NCI-H510A (cell line): ENCODE data around the gene LGALS4.
A peak's percentile ranks its signal among the peaks of the same experiment; 100 is the strongest.
"Not testable (repeated sequence)": the region's sequence is repeated elsewhere in the genome, so short reads cannot be mapped to it uniquely, and the experiment has no call there.

Experiments
- DNase-seq: peaks from one replicate; lab custom pipeline; 2025; lab: John Stamatoyannopoulos, UW

The LGALS4 gene

GRCh38 chr19:38812841-38813320, at the start of gene LGALS4:
Gene LGALS4 (minus strand): TSS chr19:38812945. CDS start chr19:38812886, 59 bp downstream.
- DNase-seq, result no peak

DNA sequence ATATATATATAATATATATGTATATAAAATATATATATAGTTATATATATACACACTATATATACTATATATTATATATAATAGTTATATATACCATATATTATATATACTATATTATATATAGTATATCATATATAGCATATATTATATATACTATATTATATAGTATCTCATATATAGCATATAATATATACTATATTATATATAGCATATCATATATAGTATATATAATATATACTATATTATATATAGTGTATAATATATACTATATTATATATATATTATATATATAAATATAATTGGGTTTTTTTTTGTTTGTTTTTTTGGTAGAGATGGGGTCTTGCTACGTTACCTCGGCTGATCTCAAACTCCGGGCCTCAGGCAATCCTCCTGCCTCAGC, 48.6 kb upstream of the LGALS4 start:
- DNase-seq, result no peak

GRCh38 chr19:38859631-38860204, 47.0 kb upstream of the LGALS4 start:
- not testable (repeated sequence) for DNase-seq

DNA sequence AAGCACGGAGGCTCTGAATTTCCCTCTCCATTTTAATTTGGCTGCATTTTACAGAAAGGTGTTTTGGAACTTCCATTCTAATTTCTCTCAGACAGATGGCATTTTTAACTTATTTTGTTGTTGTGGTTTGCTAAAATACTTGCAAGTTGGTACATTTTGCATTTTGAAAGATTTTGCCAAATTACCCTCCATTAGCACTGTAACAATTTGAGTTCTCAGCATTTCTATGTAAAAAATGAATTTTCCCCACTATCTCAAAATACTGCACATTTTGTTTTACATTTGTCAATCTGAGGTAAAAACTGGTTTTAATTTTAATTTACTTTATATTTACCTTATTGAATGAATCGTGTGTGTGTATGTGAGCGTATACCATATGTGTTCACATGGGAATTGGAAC, 44.1 kb upstream of the LGALS4 start:
- no peak for DNase-seq

GRCh38 chr19:38855751-38856150, 43.0 kb upstream of the LGALS4 start:
- DNase-seq, result not testable (repeated sequence)

GRCh38 chr19:38854961-38855360, 42.2 kb upstream of the LGALS4 start:
- DNase-seq, result not testable (repeated sequence)

GRCh38 chr19:38853214-38853613, 40.5 kb upstream of the LGALS4 start:
- DNase-seq, result no peak

DNA sequence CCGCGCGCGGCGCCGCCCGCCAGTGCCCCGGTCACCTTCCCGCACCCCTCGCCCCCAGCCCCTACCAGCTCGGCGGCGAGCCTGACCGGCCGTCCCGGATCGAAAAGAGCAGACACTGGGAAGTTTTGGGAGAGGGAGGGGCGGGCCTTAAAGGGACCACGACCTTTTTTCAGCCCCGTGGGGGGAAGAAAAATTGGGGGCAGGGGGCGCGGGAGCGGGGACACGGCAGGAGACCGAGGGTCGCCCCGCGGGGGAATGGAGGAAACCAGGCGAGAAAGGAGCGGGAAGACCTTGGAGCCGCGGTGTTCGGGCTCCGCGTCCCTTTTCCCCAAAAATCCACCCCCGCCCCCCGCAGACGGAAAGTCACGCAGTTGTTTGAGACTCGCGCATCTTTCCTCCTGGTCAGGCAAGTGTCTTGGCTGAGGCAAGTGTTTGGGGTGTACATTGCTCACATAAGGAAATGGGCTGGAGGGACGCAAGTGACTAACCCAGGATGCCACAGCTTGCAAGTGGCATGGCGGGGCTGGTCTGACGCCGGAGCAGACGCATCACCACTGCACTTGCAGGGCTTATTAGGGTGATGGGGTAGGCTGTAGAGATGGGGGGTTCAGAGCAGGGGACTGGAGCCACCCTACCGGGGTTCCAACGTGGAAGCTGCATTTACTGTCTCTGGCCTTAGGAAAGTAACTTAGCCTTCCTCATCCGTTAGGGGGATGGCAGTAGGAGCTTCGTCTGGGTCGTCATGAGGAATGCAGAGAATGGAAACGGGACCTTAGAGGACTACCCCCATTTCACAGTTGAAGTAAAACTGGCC, 39.7 kb upstream of the LGALS4 start:
- no peak for DNase-seq

DNA sequence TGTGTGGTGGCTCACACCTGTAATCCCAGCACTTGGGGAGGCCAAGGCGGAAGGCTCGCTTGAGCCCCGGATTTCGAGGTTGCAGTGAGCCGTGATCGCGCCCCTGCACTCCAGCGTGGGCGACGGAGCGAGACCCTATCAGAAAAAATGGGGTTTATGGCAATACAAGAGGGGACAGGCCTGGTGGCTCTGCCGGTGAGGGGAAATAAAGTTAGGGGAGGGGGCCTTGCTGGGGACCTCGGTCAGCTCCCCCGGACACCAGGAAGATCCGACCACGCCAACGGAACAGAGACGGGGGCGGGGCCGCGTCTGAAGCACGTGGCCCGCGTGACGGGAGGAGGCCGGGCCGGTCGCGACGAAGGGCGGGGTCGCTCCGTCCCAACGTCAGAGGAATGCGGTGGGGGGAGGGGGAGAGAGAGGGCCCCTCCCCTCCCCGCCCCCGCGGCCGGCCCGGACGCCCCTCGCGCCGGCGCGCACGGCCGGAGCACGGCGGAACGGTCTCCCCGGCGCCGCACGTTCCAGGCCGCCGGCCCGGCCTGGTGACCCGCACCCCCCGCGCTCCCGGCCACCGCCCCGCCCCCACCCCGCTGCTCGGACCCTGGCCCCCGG, 39.0 kb upstream of the LGALS4 start:
- peak; percentile 80 for DNase-seq

DNA sequence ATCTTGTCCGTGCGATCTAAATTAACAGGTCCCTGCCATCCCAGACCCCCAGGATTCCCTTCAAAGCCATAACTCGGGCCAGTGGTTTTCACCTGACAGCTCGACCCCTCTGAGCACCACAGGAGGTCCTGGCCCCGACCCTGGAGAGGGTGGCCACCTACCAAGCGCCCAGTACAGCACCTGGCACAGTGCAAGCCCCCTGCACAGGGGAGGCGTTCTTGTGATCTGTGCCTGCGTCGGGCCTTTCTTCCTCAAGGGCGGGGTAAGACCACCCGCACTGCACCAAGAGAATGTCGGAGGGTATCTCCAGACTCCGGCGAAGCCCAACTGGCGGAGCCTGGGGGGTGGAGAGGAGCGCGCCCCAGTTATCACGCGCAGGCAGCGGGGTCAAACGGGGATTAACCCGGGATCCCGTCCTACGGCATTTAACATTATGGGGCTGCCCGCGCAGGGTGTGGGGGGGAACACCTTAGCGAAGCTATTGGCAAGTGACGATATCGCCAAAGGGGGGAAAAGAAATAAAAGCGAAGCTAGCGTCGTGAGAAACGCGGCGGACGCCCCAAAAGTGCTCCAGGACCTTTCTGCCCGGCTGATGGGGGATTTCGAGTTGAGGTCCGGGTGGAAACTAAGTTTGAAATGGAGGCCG, 38.4 kb upstream of the LGALS4 start:
- DNase-seq, result no peak

- no peak for DNase-seq
Measured at GRCh38 chr19:38850436-38850975, 37.8 kb upstream of the LGALS4 start.

GRCh38 chr19:38849860-38850435, 37.2 kb upstream of the LGALS4 start, which contains the start of gene HNRNPL:
Gene HNRNPL (minus strand): TSS chr19:38849986. CDS start chr19:38849966, 20 bp downstream.
- DNase-seq, result peak; percentile 100

- peak; percentile 87 for DNase-seq
Measured at GRCh38 chr19:38849147-38849859, 36.6 kb upstream of the LGALS4 start.

DNA sequence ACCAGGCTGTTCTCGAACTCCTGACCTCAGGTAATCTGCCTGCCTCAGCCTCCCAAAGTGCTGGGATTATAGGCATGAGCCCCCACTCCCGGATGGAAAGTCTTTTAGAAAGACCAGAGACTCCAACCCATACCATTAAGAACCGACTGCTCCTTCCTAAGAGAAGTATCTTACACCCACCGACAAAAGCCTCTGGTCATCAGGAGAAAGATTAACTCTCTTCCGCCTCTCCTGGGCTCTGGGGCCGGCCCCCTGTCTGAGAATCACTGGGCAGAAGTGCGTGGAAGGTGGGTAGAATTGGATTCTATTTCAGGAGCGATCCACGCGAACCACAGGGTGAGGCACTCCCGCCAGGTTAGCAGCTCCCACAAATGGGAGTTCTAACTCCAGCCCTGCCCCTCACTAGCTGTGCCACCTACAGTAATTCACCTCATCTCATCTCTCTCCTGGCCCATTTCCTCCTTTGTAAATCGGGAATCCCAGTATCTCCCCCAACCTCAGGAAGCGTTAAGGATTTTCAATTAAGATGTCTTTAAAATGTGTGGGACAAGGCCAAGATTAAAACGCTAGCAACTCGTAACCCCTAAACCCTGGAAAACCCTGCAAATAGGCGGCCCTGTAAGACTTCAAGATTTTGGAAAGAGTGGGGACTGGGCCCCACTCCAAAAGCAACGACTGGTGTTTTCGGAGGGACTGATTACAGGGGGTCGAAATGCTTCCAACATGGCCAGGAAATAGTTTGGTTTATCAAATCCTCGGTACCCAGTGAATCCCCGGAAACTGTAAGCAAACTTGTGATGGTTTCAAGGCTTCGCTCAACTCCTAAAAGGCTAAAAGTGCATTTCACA, 35.8 kb upstream of the LGALS4 start:
- DNase-seq, result no peak

DNA sequence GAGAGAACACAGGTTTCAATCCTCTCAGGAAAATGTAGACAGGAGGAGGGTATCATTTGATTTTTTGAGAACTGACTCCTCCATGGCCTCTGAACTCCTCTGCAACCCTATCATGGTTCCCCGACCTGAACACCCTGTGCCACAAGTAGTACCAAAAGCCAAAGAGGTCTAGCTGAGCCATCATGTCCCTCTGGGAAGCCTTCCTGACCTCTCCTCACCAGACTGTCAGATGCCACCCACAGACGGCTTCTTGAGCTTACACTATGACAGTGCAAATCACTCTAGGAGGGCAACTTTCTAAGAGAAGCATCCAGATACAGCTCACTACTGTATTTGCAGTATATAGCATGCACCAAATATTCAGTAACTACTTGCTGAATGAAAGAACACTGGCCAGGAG, 33.4 kb upstream of the LGALS4 start:
- no peak for DNase-seq

- DNase-seq, result no peak
Measured at GRCh38 chr19:38845374-38846024, 32.8 kb upstream of the LGALS4 start.

GRCh38 chr19:38844093-38844686, 31.4 kb upstream of the LGALS4 start:
- no peak for DNase-seq

GRCh38 chr19:38843175-38843758, 30.5 kb upstream of the LGALS4 start:
- no peak for DNase-seq
